ENCODE data around the gene NBPF6.
"Not testable (repeated sequence)": the region's sequence is repeated elsewhere in the genome, so short reads cannot be mapped to it uniquely, and the experiment has no call there.

NBPF6 gene
- 0 to 0.04 reads per million in 2 donors for total RNA-seq

DNA sequence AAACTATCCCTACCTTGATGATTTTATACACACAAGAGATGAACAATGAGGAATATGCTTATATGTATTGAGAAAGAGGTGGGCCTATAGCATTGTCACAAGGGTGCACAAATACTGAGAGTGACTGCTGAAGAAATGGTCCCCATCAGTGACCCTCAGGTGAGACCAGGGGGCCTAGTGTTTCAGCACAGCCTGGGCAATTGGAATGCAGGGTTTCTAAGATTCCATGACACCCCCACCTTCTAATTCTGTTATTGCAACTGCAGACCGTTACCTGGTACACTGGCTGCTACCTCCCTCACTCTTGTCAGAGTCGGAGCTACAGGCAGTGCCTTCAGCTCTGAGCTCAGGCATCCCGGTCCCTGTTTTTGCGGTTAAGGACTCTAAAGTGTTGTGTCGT, at the start of gene NBPF6:
NBPF6 (plus strand) TSS at position 301 of the 400 bp plus-strand sequence. CDS start 259 bp downstream, outside the sequence.
- not testable (repeated sequence) for DNase-seq

- DNase-seq = not testable (repeated sequence)
Observed at GRCh38 chr1:108411098-108411833, 38.9 kb upstream of the NBPF6 start.

GRCh38 chr1:108420129-108420528, 30.0 kb upstream of the NBPF6 start:
- DNase-seq = not testable (repeated sequence)

DNA sequence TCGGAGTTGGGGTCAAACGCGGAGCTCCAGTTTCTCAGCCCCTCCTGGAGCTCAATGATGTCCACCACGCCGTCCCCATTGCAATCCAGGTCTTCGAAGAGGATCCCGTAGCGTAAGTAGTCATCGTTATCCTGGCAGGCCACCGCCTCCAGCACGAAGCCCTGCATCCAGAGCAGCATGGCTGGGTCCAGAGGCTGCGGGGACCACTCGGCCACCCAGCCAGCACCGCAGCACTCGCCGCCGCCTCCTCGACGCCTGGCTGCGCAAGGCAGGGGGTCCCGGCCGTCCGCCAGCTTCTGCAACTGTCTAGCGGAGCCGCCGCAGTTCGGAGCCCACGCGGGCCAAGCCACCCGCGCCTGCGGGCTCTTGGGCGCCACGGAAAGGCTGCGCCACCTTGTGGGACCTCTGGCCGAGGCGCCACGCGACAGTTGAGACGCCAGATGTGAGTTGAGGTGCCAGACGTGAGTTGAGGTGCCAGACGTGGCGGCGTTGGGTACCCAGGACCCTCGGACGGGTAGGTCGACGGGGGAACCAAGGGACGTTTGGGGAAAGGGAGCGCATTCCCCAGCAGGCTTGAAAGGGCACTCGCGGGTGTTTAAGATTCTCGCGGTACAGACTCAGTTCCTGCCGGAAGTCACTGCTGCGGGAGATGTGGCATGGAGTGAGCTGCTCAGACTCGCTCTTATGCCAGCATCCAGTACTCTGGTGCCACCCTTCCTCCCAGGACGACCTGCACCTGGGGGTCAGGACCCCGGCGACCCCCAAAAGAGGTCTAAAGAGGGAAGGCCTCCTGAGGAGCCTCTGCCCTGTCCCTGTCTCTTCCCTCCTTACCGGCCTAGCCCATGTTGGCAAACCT, 28.9 kb upstream of the NBPF6 start:
- DNase-seq = not testable (repeated sequence)

DNA sequence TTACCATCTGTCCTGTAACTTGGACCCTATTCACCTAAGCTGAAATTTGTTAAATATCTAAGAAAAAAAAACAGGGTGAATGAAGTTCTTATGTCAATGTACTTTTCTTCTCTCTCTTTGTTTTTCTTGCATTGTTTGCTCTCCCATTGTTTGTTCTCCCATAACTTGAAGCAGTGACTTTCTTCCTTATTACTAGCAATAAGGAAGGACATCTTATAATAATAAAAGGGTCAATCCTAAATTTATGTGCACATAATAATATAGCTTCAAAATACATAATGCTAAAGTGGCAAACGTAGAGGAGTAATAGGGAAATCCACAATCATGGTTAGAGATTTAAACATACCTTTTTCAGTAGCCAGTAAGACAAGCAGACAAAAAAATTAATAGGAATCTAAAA, 23.3 kb upstream of the NBPF6 start:
- not testable (repeated sequence) for DNase-seq

DNA sequence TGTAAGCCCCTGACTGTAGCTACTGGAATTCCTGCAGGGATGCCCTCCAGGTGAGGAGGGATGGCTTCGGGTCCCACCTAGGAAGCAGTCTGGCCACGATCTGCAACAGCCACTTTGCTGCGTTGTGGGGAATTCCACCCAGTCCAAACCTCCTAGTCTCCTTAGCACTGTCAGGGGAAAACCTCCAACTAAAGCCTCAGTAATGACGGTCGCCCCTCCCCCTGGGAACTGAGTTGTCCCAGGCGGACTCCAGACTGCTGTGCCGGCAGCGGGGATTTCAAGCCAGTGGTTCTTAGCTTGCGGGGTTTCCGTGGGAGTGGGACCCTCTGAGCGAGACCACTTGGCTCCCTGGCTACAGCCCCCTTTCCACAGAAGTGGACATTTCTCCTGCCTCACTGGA, 18.1 kb upstream of the NBPF6 start:
- not testable (repeated sequence) for DNase-seq

DNA sequence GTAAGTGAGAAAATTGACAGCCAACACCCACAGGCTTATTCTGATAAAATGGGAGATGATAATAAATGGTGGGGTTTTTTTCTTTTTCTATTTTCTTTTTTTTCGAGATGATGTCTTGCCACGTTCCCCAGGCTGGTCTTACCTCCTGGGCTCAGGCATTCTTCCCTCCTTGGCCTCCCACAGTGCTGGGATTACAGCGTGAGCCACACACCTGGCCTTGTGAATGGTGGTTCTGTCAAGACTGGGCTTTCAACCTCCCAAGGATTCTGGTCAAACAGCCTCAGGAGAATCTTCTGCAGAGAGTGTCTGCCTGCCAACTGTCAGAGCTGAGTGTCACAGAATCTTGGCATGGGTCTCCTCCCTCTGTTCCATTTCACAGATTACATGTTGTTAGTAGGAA, 16.7 kb upstream of the NBPF6 start:
- DNase-seq = not testable (repeated sequence)

- DNase-seq = not testable (repeated sequence)
Observed at GRCh38 chr1:108438536-108438935, 11.6 kb upstream of the NBPF6 start.

DNA sequence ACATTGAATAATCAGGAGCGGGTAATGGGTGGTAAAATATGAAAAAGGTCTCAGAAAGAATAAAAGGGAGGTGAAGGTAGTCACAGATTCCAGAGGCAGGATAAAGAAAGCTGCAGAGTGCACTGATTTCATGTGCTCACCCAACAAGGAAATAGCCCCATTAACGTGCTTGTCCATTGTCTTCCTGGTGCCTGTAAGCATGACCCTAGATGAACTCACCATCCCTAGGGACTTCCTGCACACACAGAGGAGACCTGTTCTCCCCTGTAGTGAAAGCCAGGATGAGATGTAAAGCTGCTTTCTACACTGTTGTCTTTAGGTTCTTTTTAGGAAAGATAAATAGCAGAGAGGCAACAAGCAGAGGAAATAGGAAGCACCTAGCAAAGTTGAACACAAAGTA, 4.4 kb downstream of the NBPF6 start:
- DNase-seq = not testable (repeated sequence)

GRCh38 chr1:108458661-108459060, 8.5 kb downstream of the NBPF6 start:
- DNase-seq = not testable (repeated sequence)

- not testable (repeated sequence) for DNase-seq
Observed at GRCh38 chr1:108461758-108462157, 11.6 kb downstream of the NBPF6 start.

DNA sequence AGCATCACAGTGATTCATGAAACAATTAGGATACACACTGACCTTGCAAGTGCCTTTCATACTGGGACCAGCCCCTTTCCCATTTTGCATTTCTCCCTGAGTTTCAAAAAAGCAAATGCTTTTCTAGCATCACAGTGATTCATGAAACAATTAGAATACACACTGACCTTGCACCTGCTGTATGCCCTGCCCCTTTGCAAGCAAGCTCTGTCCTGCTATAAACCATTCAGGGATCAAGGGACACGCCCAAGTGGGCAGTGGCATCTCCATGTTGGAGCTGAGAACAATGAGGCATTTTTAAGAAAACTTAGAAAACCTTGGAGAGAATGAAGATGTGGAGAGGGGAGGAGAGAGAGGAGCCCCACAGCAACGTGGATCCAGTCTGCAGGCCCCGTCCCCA, 13.8 kb downstream of the NBPF6 start:
- DNase-seq = not testable (repeated sequence)

DNA sequence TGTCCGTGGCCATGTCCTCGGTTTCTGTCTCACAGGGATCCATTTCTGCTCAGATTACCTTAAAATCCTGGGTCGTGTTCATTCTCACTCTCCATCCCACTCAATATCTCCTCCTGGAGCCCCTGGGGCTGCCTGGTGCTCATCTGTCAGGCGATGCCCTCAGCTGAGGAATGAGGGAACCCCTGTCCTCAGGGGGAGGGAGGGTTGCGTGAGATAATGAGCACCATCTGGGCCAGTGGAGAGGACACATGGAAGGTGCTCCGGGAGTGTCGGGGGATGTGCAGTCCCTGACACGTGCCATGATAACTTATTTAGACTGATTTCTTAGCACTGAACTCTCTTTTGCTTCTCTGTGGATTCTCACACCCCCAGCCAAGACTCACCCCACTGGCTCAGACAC, 16.0 kb downstream of the NBPF6 start:
- DNase-seq = not testable (repeated sequence)

- DNase-seq = not testable (repeated sequence)
Observed at GRCh38 chr1:108467155-108467554, 17.0 kb downstream of the NBPF6 start.

- DNase-seq = not testable (repeated sequence)
Observed at GRCh38 chr1:108470750-108471149, 20.6 kb downstream of the NBPF6 start.

GRCh38 chr1:108474516-108474915, 24.4 kb downstream of the NBPF6 start:
- DNase-seq = not testable (repeated sequence)

DNA sequence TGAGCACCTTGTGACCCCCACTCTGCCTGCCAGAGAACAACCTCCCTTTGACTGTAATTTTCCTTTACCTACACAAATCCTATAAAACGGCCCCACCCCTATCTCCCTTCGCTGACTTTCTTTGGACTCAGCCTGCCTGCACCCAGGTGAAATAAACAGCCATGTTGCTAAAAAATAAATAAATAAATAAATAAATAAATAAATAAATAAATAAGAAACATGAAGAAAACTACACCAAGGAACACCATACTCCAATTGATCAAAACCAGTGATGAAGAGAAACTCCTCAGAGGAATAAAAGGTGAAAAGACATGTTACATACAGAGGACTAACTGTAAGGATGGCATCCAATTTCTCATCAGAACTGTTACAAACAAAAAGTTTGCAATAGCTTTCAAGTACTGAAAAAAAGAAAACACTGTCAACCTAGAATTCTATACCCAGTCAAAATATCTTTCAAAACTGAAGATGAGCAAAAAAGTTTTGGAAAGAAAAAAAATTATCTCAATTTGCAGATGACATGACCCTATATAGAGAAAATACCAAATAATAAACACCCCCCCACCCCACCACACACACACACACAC, 28.4 kb downstream of the NBPF6 start:
- no peak for DNase-seq

- DNase-seq = no peak
Observed at GRCh38 chr1:108482708-108483107, 32.6 kb downstream of the NBPF6 start.

GRCh38 chr1:108485990-108486389, 35.8 kb downstream of the NBPF6 start:
- DNase-seq = not testable (repeated sequence)

DNA sequence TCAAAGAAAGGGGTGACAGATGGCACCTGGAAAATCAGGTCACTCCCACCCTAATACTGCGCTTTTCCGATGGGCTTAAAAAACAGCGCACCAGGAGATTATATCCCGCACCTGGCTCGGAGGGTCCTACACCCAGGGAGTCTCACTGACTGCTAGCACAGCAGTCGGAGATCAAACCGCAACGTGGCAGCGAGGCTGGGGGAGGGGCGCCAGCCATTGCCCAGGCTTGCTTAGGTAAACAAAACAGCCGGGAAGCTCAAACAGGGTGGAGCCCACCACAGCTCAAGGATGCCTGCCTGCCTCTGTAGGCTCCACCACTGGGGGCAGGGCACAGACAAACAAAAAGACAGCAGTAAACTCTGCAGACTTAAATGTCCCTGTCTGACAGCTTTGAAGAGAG, 36.6 kb downstream of the NBPF6 start:
- DNase-seq = not testable (repeated sequence)

GRCh38 chr1:108495008-108495407, 44.9 kb downstream of the NBPF6 start:
- not testable (repeated sequence) for DNase-seq

DNA sequence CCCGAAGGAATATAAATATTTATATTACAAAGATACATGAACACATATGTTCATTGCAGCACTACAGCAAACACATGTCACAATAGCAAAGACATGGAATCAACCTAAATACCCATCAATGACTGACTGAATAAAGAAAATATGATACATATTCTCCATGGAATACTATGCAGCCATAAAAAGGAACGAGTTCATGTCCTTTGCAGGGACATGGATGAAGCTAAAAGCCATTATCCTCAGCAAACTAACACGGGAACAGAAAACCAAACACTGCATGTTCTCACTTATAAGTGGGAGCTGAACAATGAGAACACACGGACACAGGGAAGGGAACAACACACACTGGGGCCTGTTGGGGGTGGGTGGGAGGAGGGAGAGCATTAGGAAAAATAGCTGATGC, 46.7 kb downstream of the NBPF6 start:
- DNase-seq = not testable (repeated sequence)

- DNase-seq = no peak
Observed at GRCh38 chr1:108502138-108502537, 52.0 kb downstream of the NBPF6 start.
